GM23338 (cell line): ENCODE measurements around the gene ROR1. TPM values are rescaled to one million over a fixed set of nuclear protein-coding genes. Genes with fewer than 3 reads are reported as not detected.
A peak's percentile ranks its signal among the peaks of the same experiment; 100 is the strongest.

Experiments used
- ATAC-seq: fragments of 200-7000 bp; cut with Tn5 transposase; 3 replicates; pipeline ENCODE4 v1.9.1; 2020
- DNase-seq: peaks from one replicate; pipeline ENCODE4 v3.0.0-alpha.2; 2015; ENCODE audit warnings: low spot score
- H2AFZ ChIP-seq: fragments of 200-600 bp; sonication (generic); 2 replicates; pipeline ENCODE4 v1.8.0; 2016; ENCODE audit warnings: antibody characterized with exemption, mild to moderate bottlenecking, moderate library complexity
- H3F3A ChIP-seq: fragments of 200-600 bp; sonication (generic); replicated peaks from 2 replicates; pipeline ENCODE4 v1.8.0; 2017; ENCODE audit warnings: antibody characterized with exemption, mixed run types, low read depth
- H3K27ac ChIP-seq: fragments of 200-600 bp; sonication (generic); 2 replicates; pipeline ENCODE4 v1.6.1; 2016; ENCODE audit warnings: low read depth
- H3K27me3 ChIP-seq: fragments of 200-600 bp; sonication (generic); 2 replicates; pipeline ENCODE4 v1.8.0; 2016; ENCODE audit warnings: mild to moderate bottlenecking, mixed run types, moderate library complexity; ENCODE audit not compliant: insufficient read depth
- H3K36me3 ChIP-seq: fragments of 200-600 bp; sonication (generic); 2 replicates; pipeline ENCODE4 v1.8.0; 2016; ENCODE audit warnings: mild to moderate bottlenecking; ENCODE audit not compliant: insufficient read depth
- H3K4me1 ChIP-seq: fragments of 200-600 bp; sonication (generic); 2 replicates; pipeline ENCODE4 v1.8.0; 2016; ENCODE audit warnings: mild to moderate bottlenecking, moderate library complexity; ENCODE audit not compliant: insufficient read depth
- H3K4me2 ChIP-seq: fragments of 200-600 bp; sonication (generic); 2 replicates; pipeline ENCODE4 v1.7.1; 2017; ENCODE audit warnings: mixed run types
- H3K4me3 ChIP-seq: fragments of 200-600 bp; sonication (generic); 2 replicates; pipeline ENCODE4 v1.6.1; 2016; ENCODE audit warnings: mixed run types
- H3K79me2 ChIP-seq: fragments of 200-600 bp; sonication (generic); replicated peaks from 2 replicates; pipeline ENCODE4 v1.8.0; 2017; ENCODE audit warnings: mild to moderate bottlenecking; ENCODE audit not compliant: insufficient read depth
- H3K9me2 ChIP-seq: fragments of 200-600 bp; sonication (generic); 2 replicates; pipeline ENCODE4 v1.8.0; 2017; ENCODE audit not compliant: insufficient read depth
- H4K20me1 ChIP-seq: fragments of 200-600 bp; sonication (generic); replicated peaks from 2 replicates; pipeline ENCODE4 v1.8.0; 2017; ENCODE audit warnings: mild to moderate bottlenecking; ENCODE audit not compliant: insufficient read depth
- H3K27ac Mint-ChIP-seq: 2 replicates; pipeline ENCODE4 v1.8.0; 2020; ENCODE audit warnings: inconsistent platforms, mild to moderate bottlenecking, moderate library complexity, mixed read lengths
- H3K27me3 Mint-ChIP-seq: 3 replicates; pipeline ENCODE4 v1.8.0; 2022; ENCODE audit warnings: low read depth, mild to moderate bottlenecking, moderate library complexity, mixed read lengths, inconsistent platforms; ENCODE audit not compliant: insufficient read depth, poor library complexity
- H3K36me3 Mint-ChIP-seq: 3 replicates; pipeline ENCODE4 v1.8.0; 2021; ENCODE audit warnings: low read depth, mild to moderate bottlenecking, inconsistent platforms, moderate library complexity, mixed read lengths
- H3K4me1 Mint-ChIP-seq: 3 replicates; pipeline ENCODE4 v1.8.0; 2020; ENCODE audit warnings: mild to moderate bottlenecking, inconsistent platforms, mixed read lengths
- H3K4me3 Mint-ChIP-seq: 3 replicates; pipeline ENCODE4 v1.8.0; 2021; ENCODE audit warnings: moderate library complexity, mild to moderate bottlenecking, inconsistent platforms, mixed read lengths
- H3K9me3 Mint-ChIP-seq: 3 replicates; pipeline ENCODE4 v1.8.0; 2020; ENCODE audit warnings: moderate library complexity, mild to moderate bottlenecking, inconsistent platforms, mixed read lengths
- CREB1 ChIP-seq: fragments of 250-450 bp; sonication (Bioruptor Pico); IDR thresholded peaks from 2 replicates; pipeline ENCODE4 v1.5.0; 2020; ENCODE audit warnings: low read depth, mild to moderate bottlenecking, moderate library complexity
- CTCF ChIP-seq, 2 experiments: fragments of 200-600 bp in 1 of 2; sonication (generic) in 1 of 2; conservative IDR thresholded peaks; 2 replicates each; pipeline versions ENCODE4 v1.5.1 to v1.6.1; 2016 to 2017; ENCODE audit warnings: antibody characterized with exemption in 2 of 2, low read depth in 2 of 2, mild to moderate bottlenecking in 2 of 2, moderate library complexity in 1 of 2
- EZH2phosphoT487 ChIP-seq: fragments of 200-600 bp; sonication (generic); IDR thresholded peaks from one replicate; pipeline ENCODE4 v1.8.1; 2018; ENCODE audit warnings: antibody characterized with exemption; ENCODE audit not compliant: unreplicated experiment
- JUNB ChIP-seq: IDR thresholded peaks from one replicate; pipeline ENCODE4 v1.6.1; 2016; ENCODE audit warnings: antibody characterized with exemption; ENCODE audit not compliant: unreplicated experiment
- NANOG ChIP-seq: IDR thresholded peaks from 2 replicates; pipeline ENCODE4 v1.6.1; 2016; ENCODE audit warnings: antibody characterized with exemption, borderline replicate concordance
- POLR2AphosphoS5 ChIP-seq: IDR thresholded peaks from 2 replicates; pipeline ENCODE4 v1.6.1; 2016; ENCODE audit warnings: antibody characterized with exemption, low read depth
- REST ChIP-seq: IDR thresholded peaks from one replicate; pipeline ENCODE4 v1.6.1; 2018; ENCODE audit warnings: antibody characterized with exemption; ENCODE audit not compliant: unreplicated experiment
- STAT1 ChIP-seq: IDR thresholded peaks from one replicate; pipeline ENCODE4 v1.6.1; 2016; ENCODE audit warnings: antibody characterized with exemption; ENCODE audit not compliant: unreplicated experiment
- ZNF114 ChIP-seq: fragments of 250-450 bp; sonication (Bioruptor Pico); IDR thresholded peaks from 2 replicates; pipeline ENCODE4 v1.5.0; 2020; ENCODE audit warnings: mild to moderate bottlenecking, moderate library complexity
- ZNF331 ChIP-seq: fragments of 250-450 bp; sonication (Bioruptor Pico); IDR thresholded peaks from 2 replicates; pipeline ENCODE4 v1.5.0; 2020; ENCODE audit warnings: low read depth, mild to moderate bottlenecking, moderate library complexity
- ZNF462 ChIP-seq: fragments of 250-450 bp; sonication (Bioruptor Pico); IDR thresholded peaks from 2 replicates; pipeline ENCODE4 v1.5.0; 2020; ENCODE audit warnings: mild to moderate bottlenecking, moderate library complexity
- polyA plus RNA-seq: library from polyadenylated mRNA; unstranded; fragments of >200 nt; fragmentation: Nextera tagmentation; extraction: Ambion mirVana; gene quantifications from 2 replicates; pipeline ENCODE4 v1.2.1, GENCODE V29; 2016
- total RNA-seq: library from RNA; depleted of rRNA; stranded (reverse); fragments of >200 nt; shearing (Covaris generic); gene quantifications from 2 replicates; pipeline ENCODE4 v1.2.3, GENCODE V29; 2014

ROR1 gene
- total and polyA plus RNA-seq, 2 experiments from 2014 or later, result 59.7 to 96.0 TPM

- TF ChIP-seq ZNF462 (CRISPR knock-in tag) (no peak), STAT1 (no peak)
Observed at GRCh38 chr1:63888984-63889383, 115.2 kb downstream of the ROR1 start (continued).

GRCh38 chr1:63890468-63890867 lies 116.7 kb downstream of the ROR1 start:
- DNase-seq (no peak), ATAC-seq (no peak)
- Histone ChIP-seq H2AFZ (no peak overlapping the region), H3K4me3 (no peak overlapping the region), H3F3A (no peaks in the 10 kb centered on the region), H3K27ac (peak overlapping the region; percentile 22; the same call in 1 of the 2 replicates), H4K20me1 (peaks cover 29% of the 10 kb centered on the region), H3K4me2 (peak overlapping the region; percentile 44; the same call in 1 of the 2 replicates), H3K4me1 (peaks cover 38% of the 10 kb centered on the region), H3K36me3 (no peaks in the 10 kb centered on the region), H3K9me2 (peaks cover 3% of the 10 kb centered on the region; the same call in 1 of the 2 replicates), H3K27me3 (no peaks in the 10 kb centered on the region), H3K79me2 (peaks cover 100% of the 10 kb centered on the region)
- peaks cover 5% of the 10 kb centered on the region; the same call in 2 of the 3 replicates for H3K36me3 Mint-ChIP-seq
- peaks cover 1% of the 10 kb centered on the region for H3K27me3 Mint-ChIP-seq
- peaks cover 55% of the 10 kb centered on the region for H3K4me1 Mint-ChIP-seq
- H3K27ac Mint-ChIP-seq, result no peak overlapping the region
- H3K4me3 Mint-ChIP-seq, result no peak overlapping the region
- no peaks in the 10 kb centered on the region for H3K9me3 Mint-ChIP-seq
- TF ChIP-seq CTCF (conservative IDR thresholded peaks at IDR 0.05; ENCODE audit: low read depth in 2 of 2), result no peak
- no peak for TF ChIP-seq REST
- TF ChIP-seq EZH2phosphoT487, result no peak
- no peak for TF ChIP-seq CREB1 (CRISPR knock-in tag)
- TF ChIP-seq ZNF114 (CRISPR knock-in tag), result no peak
- no peak for TF ChIP-seq ZNF331 (CRISPR knock-in tag)
- no peak for TF ChIP-seq JUNB
- TF ChIP-seq NANOG, result no peak
- TF ChIP-seq STAT1, result no peak
- TF ChIP-seq POLR2AphosphoS5, result no peak
